Natural killer cell (primary cell): ENCODE results near the gene GALNS. TPM values are rescaled to one million over a fixed set of nuclear protein-coding genes. Genes with fewer than 3 reads are reported as not detected.

Experiments used
- ATAC-seq, 3 donors: fragments of 150-1000 bp in 2 of 3; fragments of 200-7000 bp in 1 of 3; cut with Tn5 transposase; 1 replicate in 1 of 3; 2 replicates in 2 of 3; pipeline ENCODE4 v1.10.0; 2021; ENCODE audit warnings: mild to moderate bottlenecking in 2 of 3, moderate library complexity in 2 of 3
- DNase-seq, 2 donors: peaks; one replicate each; pipeline versions ENCODE4 v3.0.0 to v3.0.0-alpha.2; 2013 to 2021; ENCODE audit warnings: mixed read lengths in 1 of 2
- H3K27ac ChIP-seq: one replicate; pipeline ENCODE4 v1.5.1; 2013; ENCODE audit warnings: mild to moderate bottlenecking, low read length
- H3K27me3 ChIP-seq: one replicate; pipeline ENCODE4 v1.6.1; 2013; ENCODE audit warnings: low read length; ENCODE audit not compliant: control insufficient read depth, insufficient read depth
- H3K36me3 ChIP-seq: one replicate; pipeline ENCODE4 v1.6.1; 2013; ENCODE audit warnings: low read length; ENCODE audit not compliant: control insufficient read depth, insufficient read depth
- H3K4me1 ChIP-seq: one replicate; pipeline ENCODE4 v1.6.1; 2013; ENCODE audit warnings: low read length; ENCODE audit not compliant: control insufficient read depth, insufficient read depth
- H3K4me3 ChIP-seq: one replicate; pipeline ENCODE4 v1.5.1; 2013; ENCODE audit warnings: low read length
- H3K9me3 ChIP-seq: one replicate; pipeline ENCODE4 v1.6.1; 2013; ENCODE audit warnings: low read length; ENCODE audit not compliant: control insufficient read depth, insufficient read depth
- H3K27ac Mint-ChIP-seq, 2 donors: one replicate each; pipeline ENCODE4 v1.8.0; 2022; ENCODE audit warnings: mild to moderate bottlenecking in 2 of 2, mixed read lengths in 2 of 2, moderate library complexity in 1 of 2
- H3K27me3 Mint-ChIP-seq, 2 donors: one replicate each; pipeline ENCODE4 v1.8.0; 2022; ENCODE audit warnings: low read depth in 2 of 2, mixed read lengths in 2 of 2
- H3K36me3 Mint-ChIP-seq: one replicate; pipeline ENCODE4 v1.8.0; 2022; ENCODE audit warnings: mixed read lengths
- H3K4me1 Mint-ChIP-seq, 2 donors: one replicate each; pipeline ENCODE4 v1.8.0; 2022; ENCODE audit warnings: mixed read lengths in 2 of 2
- H3K4me3 Mint-ChIP-seq: one replicate; pipeline ENCODE4 v1.8.0; 2022; ENCODE audit warnings: mild to moderate bottlenecking, moderate library complexity, mixed read lengths
- H3K9me3 Mint-ChIP-seq, 2 donors: one replicate each; pipeline ENCODE4 v1.8.0; 2022; ENCODE audit warnings: mixed read lengths in 2 of 2
- CTCF ChIP-seq: fragments of 200-600 bp; IDR thresholded peaks from one replicate; pipeline ENCODE4 v1.8.0; 2022; ENCODE audit warnings: antibody characterized with exemption
- WGBS: methylation state at CpG from one replicate; pipeline ENCODE4 v1.1.7; 2013; ENCODE audit warnings: missing lambda C conversion rate; ENCODE audit not compliant: insufficient coverage; 5-methylcytosine and 5-hydroxymethylcytosine counted together
- intact Hi-C: fragments of 100-400 bp; cut with micrococcal nuclease; formaldehyde crosslinking; loops from one replicate; pipeline ENCODE4 v1.14.2; 2022
- total RNA-seq, 4 donors: library from RNA; stranded (reverse); fragments of 120-200 nt in 1 of 4; gene quantifications; one replicate each; pipeline versions ENCODE4 v1.2.3 to v1.2.4, GENCODE V29; 2013 to 2022

The GALNS gene
- total RNA-seq, 3 donors from 2014 or later (not counting 1 experiment from before 2014, with no cell fraction given): 58.1 to 75.8 (median 65.7) TPM

- H3K4me1 Mint-ChIP-seq: peaks cover 0 to 4% of the 10 kb centered on the region in 2 donors
- no peaks in the 10 kb centered on the region for H3K36me3 Mint-ChIP-seq
- Histone ChIP-seq H3K4me1 (peaks cover 27% of the 10 kb centered on the region), H3K27me3 (no peaks in the 10 kb centered on the region), H3K36me3 (peaks cover 2% of the 10 kb centered on the region), H3K4me3 (no peak overlapping the region), H3K9me3 (no peaks in the 10 kb centered on the region), H3K27ac (no peak overlapping the region)
- H3K4me3 Mint-ChIP-seq: peak overlapping the region; percentile 67
- H3K27me3 Mint-ChIP-seq: no peaks in the 10 kb centered on the region
- 2% methylated on average over 16 of the region's 16 CpGs for WGBS
- intact Hi-C loops: no loop called here
- H3K9me3 Mint-ChIP-seq: no peaks in the 10 kb centered on the region
- H3K27ac Mint-ChIP-seq: peak overlapping the region in 1 of 2 donors; percentile 78
- no peak for ATAC-seq
- DNase-seq: peak in 1 of 2 donors; percentile 38
- TF ChIP-seq CTCF: no peak
Observed at GRCh38 chr16:88804173-88804551, 52.6 kb downstream of the GALNS start.

- intact Hi-C loops: no loop called here
- H3K27me3 Mint-ChIP-seq: no peaks in the 10 kb centered on the region
- DNase-seq: peak; percentile 83 to 96
- peak within 1 kb of the TSS; percentile 88 for H3K4me3 Mint-ChIP-seq
- H3K4me3 ChIP-seq: peak within 1 kb of the TSS; percentile 75
- peaks cover 27% of the 10 kb centered on the region for H3K4me1 ChIP-seq
- no peaks in the 10 kb centered on the region for H3K36me3 Mint-ChIP-seq
- no peaks in the 10 kb centered on the region for H3K9me3 ChIP-seq
- H3K4me1 Mint-ChIP-seq: no peaks in the 10 kb centered on the region
- no peaks in the 10 kb centered on the region for H3K36me3 ChIP-seq
- H3K9me3 Mint-ChIP-seq: no peaks in the 10 kb centered on the region
- under 1% methylated on average over 96 of the region's 98 CpGs for WGBS
- TF ChIP-seq CTCF: no peak
- peak within 1 kb of the TSS; percentile 49 for H3K27ac ChIP-seq
- no peaks in the 10 kb centered on the region for H3K27me3 ChIP-seq
- peak within 1 kb of the TSS; percentile 78 to 83 for H3K27ac Mint-ChIP-seq
- peak; percentile 77 to 83 (median 77) for ATAC-seq
Observed at GRCh38 chr16:88803264-88803987, 53.3 kb downstream of the GALNS start, which contains the start of gene CDT1. Gene CDT1, plus strand, starts transcription at chr16:88803789. Its CDS starts 43 bp downstream, at chr16:88803832.

GRCh38 chr16:88800277-88800592, 56.5 kb downstream of the GALNS start:
- ATAC-seq: no peak
- no peaks in the 10 kb centered on the region for H3K27me3 ChIP-seq
- intact Hi-C loops: no loop called here
- DNase-seq: no peak
- peaks cover 33% of the 10 kb centered on the region for H3K4me1 ChIP-seq
- H3K36me3 ChIP-seq: no peaks in the 10 kb centered on the region
- H3K4me3 ChIP-seq: no peak overlapping the region
- Mint-ChIP-seq H3K36me3 (no peaks in the 10 kb centered on the region), H3K4me3 (no peak overlapping the region), H3K9me3 (no peaks in the 10 kb centered on the region), H3K27ac (no peak overlapping the region), H3K27me3 (no peaks in the 10 kb centered on the region), H3K4me1 (no peaks in the 10 kb centered on the region)
- no peak overlapping the region for H3K27ac ChIP-seq
- 61% methylated on average over 6 of the region's 6 CpGs for WGBS
- H3K9me3 ChIP-seq: no peaks in the 10 kb centered on the region
- TF ChIP-seq CTCF: no peak
